ENCODE measurements around the gene NFE2L3. TPM values are rescaled to one million over a fixed set of nuclear protein-coding genes. Genes with fewer than 3 reads are reported as not detected.
"Not testable (repeated sequence)": the region's sequence is repeated elsewhere in the genome, so short reads cannot be mapped to it uniquely, and the experiment has no call there.

NFE2L3 gene
- total RNA-seq, 2 experiments from 2014 or later: 10.0 to 10.3 TPM

- peak overlapping the region; percentile 44 for H3K4me3 Mint-ChIP-seq
- peaks cover 44% of the 10 kb centered on the region for H3K36me3 Mint-ChIP-seq
- H3K27ac Mint-ChIP-seq: peak overlapping the region; percentile 73
- no peaks in the 10 kb centered on the region for H3K9me3 Mint-ChIP-seq
- DNase-seq (no peak), ATAC-seq (ENCODE audit: low read depth) (peak; percentile 6)
- no peaks in the 10 kb centered on the region for H3K27me3 Mint-ChIP-seq
- POLR2A ChIA-PET: interaction anchor here (0.6 to 5.9 kb wide), 13 partner anchors 12 to 178 kb away, joined by 3 to 107 read pairs (median 6); partner anchors contain the start of genes CBX3, HNRNPA2B1 and NFE2L3
- H3K4me1 Mint-ChIP-seq: peaks cover 60% of the 10 kb centered on the region
These were observed 35.6 kb downstream of the NFE2L3 start for GRCh38 chr7:26187380-26188205.

GRCh38 chr7:26188206-26188956 lies 36.4 kb downstream of the NFE2L3 start:
- peak; percentile 6 for ATAC-seq (ENCODE audit: low read depth)
- POLR2A ChIA-PET: interaction anchor here (0.7 to 5.9 kb wide), 15 partner anchors 11 to 296 kb away, joined by 3 to 107 read pairs (median 5); partner anchors contain the start of genes CBX3, HNRNPA2B1 and NFE2L3
- Mint-ChIP-seq H3K27ac (peak overlapping the region; percentile 37), H3K9me3 (no peaks in the 10 kb centered on the region), H3K4me3 (no peak overlapping the region), H3K36me3 (peaks cover 52% of the 10 kb centered on the region), H3K27me3 (no peaks in the 10 kb centered on the region), H3K4me1 (peaks cover 67% of the 10 kb centered on the region)
- no peak for DNase-seq

GRCh38 chr7:26188957-26189541 lies 37.1 kb downstream of the NFE2L3 start:
- Mint-ChIP-seq H3K27ac (peak overlapping the region; percentile 1), H3K36me3 (peaks cover 58% of the 10 kb centered on the region), H3K9me3 (no peaks in the 10 kb centered on the region), H3K4me3 (no peak overlapping the region), H3K27me3 (no peaks in the 10 kb centered on the region), H3K4me1 (peaks cover 74% of the 10 kb centered on the region)
- ATAC-seq (ENCODE audit: low read depth) (no peak), DNase-seq (no peak)
- POLR2A ChIA-PET: interaction anchor here (0.7 to 5.9 kb wide), 14 partner anchors 9 to 296 kb away, joined by 3 to 107 read pairs (median 5); partner anchors contain the start of genes CBX3, HNRNPA2B1 and NFE2L3

GRCh38 chr7:26189697-26190096 lies 37.7 kb downstream of the NFE2L3 start:
- Mint-ChIP-seq H3K9me3 (no peaks in the 10 kb centered on the region), H3K4me3 (no peak overlapping the region), H3K4me1 (peaks cover 81% of the 10 kb centered on the region), H3K36me3 (peaks cover 65% of the 10 kb centered on the region), H3K27ac (no peak overlapping the region), H3K27me3 (no peaks in the 10 kb centered on the region)
- ATAC-seq (ENCODE audit: low read depth): no peak
- POLR2A ChIA-PET: interaction anchor here (0.9 to 5.9 kb wide), 7 partner anchors 10 to 129 kb away, joined by 3 to 107 read pairs (median 5); partner anchors contain the start of genes CBX3, HNRNPA2B1 and NFE2L3
- no peak for DNase-seq

GRCh38 chr7:26190417-26190869 lies 38.4 kb downstream of the NFE2L3 start:
- Mint-ChIP-seq H3K9me3 (no peaks in the 10 kb centered on the region), H3K27me3 (no peaks in the 10 kb centered on the region), H3K4me3 (no peak overlapping the region), H3K27ac (peak overlapping the region; percentile 61), H3K4me1 (peaks cover 81% of the 10 kb centered on the region), H3K36me3 (peaks cover 64% of the 10 kb centered on the region)
- DNase-seq: no peak
- POLR2A ChIA-PET: interaction anchor here (1.6 to 5.2 kb wide), 4 partner anchors 11 to 99 kb away, joined by 4 to 51 read pairs (median 22); partner anchors contain the start of genes CBX3 and HNRNPA2B1
- no peak for ATAC-seq (ENCODE audit: low read depth)

GRCh38 chr7:26191233-26191973 lies 39.4 kb downstream of the NFE2L3 start:
- Mint-ChIP-seq H3K9me3 (no peaks in the 10 kb centered on the region), H3K4me3 (no peak overlapping the region)

GRCh38 chr7:26191974-26192479 lies 40.0 kb downstream of the NFE2L3 start:
- Mint-ChIP-seq H3K27ac (peak overlapping the region; percentile 55), H3K36me3 (peaks cover 75% of the 10 kb centered on the region), H3K4me1 (peaks cover 84% of the 10 kb centered on the region), H3K27me3 (no peaks in the 10 kb centered on the region), H3K9me3 (no peaks in the 10 kb centered on the region), H3K4me3 (peak overlapping the region; percentile 85)
- ATAC-seq (ENCODE audit: low read depth) (no peak), DNase-seq (no peak)
- POLR2A ChIA-PET: interaction anchor here (0.8 to 5.2 kb wide), 11 partner anchors 9 to 101 kb away, joined by 3 to 51 read pairs (median 6); partner anchors contain the start of genes CBX3, HNRNPA2B1, NFE2L3 and SNX10

More at GRCh38 chr7:26191233-26191973, 39.4 kb downstream of the NFE2L3 start:
- H3K4me1 Mint-ChIP-seq: peaks cover 81% of the 10 kb centered on the region
- no peak for DNase-seq
- peaks cover 69% of the 10 kb centered on the region for H3K36me3 Mint-ChIP-seq
- H3K27me3 Mint-ChIP-seq: no peaks in the 10 kb centered on the region
- ATAC-seq (ENCODE audit: low read depth): no peak
- POLR2A ChIA-PET: interaction anchor here (0.6 to 5.2 kb wide), 11 partner anchors 8 to 1768 kb away, joined by 3 to 51 read pairs (median 6); partner anchors contain the start of genes CBX3, HNRNPA2B1 and NFE2L3
- H3K27ac Mint-ChIP-seq: peak overlapping the region; percentile 55

- no peaks in the 10 kb centered on the region for H3K27me3 Mint-ChIP-seq
- H3K4me3 Mint-ChIP-seq: peak overlapping the region; percentile 85
- POLR2A ChIA-PET: interaction anchor here (0.7 to 5.2 kb wide), 13 partner anchors 9 to 103 kb away, joined by 3 to 51 read pairs (median 5); partner anchors contain the start of genes CBX3, HNRNPA2B1, NFE2L3 and SNX10
- H3K27ac Mint-ChIP-seq: peak overlapping the region; percentile 55
- peaks cover 84% of the 10 kb centered on the region for H3K4me1 Mint-ChIP-seq
- DNase-seq: no peak
- no peaks in the 10 kb centered on the region for H3K9me3 Mint-ChIP-seq
- peaks cover 76% of the 10 kb centered on the region for H3K36me3 Mint-ChIP-seq
- no peak for ATAC-seq (ENCODE audit: low read depth)
These were observed 40.6 kb downstream of the NFE2L3 start for GRCh38 chr7:26192485-26193087.

GRCh38 chr7:26193432-26194207 lies 41.6 kb downstream of the NFE2L3 start:
- H3K36me3 Mint-ChIP-seq: peaks cover 80% of the 10 kb centered on the region
- POLR2A ChIA-PET: interaction anchor here (1.1 to 5.2 kb wide), 10 partner anchors 8 to 104 kb away, joined by 3 to 51 read pairs (median 6); partner anchors contain the start of genes CBX3, HNRNPA2B1, NFE2L3 and SNX10
- no peak for DNase-seq
- ATAC-seq (ENCODE audit: low read depth): peak; percentile 35
- H3K4me1 Mint-ChIP-seq: peaks cover 79% of the 10 kb centered on the region
- no peaks in the 10 kb centered on the region for H3K9me3 Mint-ChIP-seq
- H3K4me3 Mint-ChIP-seq: peak overlapping the region; percentile 85
- no peaks in the 10 kb centered on the region for H3K27me3 Mint-ChIP-seq
- H3K27ac Mint-ChIP-seq: peak overlapping the region; percentile 82

- not testable (repeated sequence) for H3K27me3 Mint-ChIP-seq; ATAC-seq (ENCODE audit: low read depth); DNase-seq; H3K9me3 Mint-ChIP-seq
- H3K36me3 Mint-ChIP-seq: peaks cover 85% of the 10 kb centered on the region
- peaks cover 70% of the 10 kb centered on the region for H3K4me1 Mint-ChIP-seq
- H3K27ac Mint-ChIP-seq: peak overlapping the region; percentile 82
- H3K4me3 Mint-ChIP-seq: peak overlapping the region; percentile 85
- POLR2A ChIA-PET: interaction anchor here (0.6 to 5.2 kb wide), 18 partner anchors 7 to 337 kb away, joined by 3 to 51 read pairs (median 5); partner anchors contain the start of genes CBX3, HNRNPA2B1 and NFE2L3
These were observed 42.8 kb downstream of the NFE2L3 start for GRCh38 chr7:26194764-26195163.

GRCh38 chr7:26195182-26195581 lies 43.2 kb downstream of the NFE2L3 start:
- Mint-ChIP-seq H3K27me3 (no peaks in the 10 kb centered on the region), H3K4me3 (peak overlapping the region; percentile 84), H3K36me3 (peaks cover 85% of the 10 kb centered on the region), H3K9me3 (no peaks in the 10 kb centered on the region), H3K4me1 (peaks cover 68% of the 10 kb centered on the region), H3K27ac (peak overlapping the region; percentile 63)
- POLR2A ChIA-PET: interaction anchor here (0.6 to 5.2 kb wide), 16 partner anchors 9 to 337 kb away, joined by 3 to 37 read pairs (median 5); partner anchors contain the start of gene NFE2L3
- DNase-seq: no peak
- no peak for ATAC-seq (ENCODE audit: low read depth)
